G401 (cell line): ENCODE results near the gene FAM171A2. TPM values are rescaled to one million over a fixed set of nuclear protein-coding genes. Genes with fewer than 3 reads are reported as not detected.
A peak's percentile ranks its signal among the peaks of the same experiment; 100 is the strongest.
"Not testable (repeated sequence)": the region's sequence is repeated elsewhere in the genome, so short reads cannot be mapped to it uniquely, and the experiment has no call there.

Experiments used
- DNase-seq: peaks from one replicate; pipeline ENCODE4 v3.0.0-alpha.2; 2015; ENCODE audit warnings: low spot score
- in situ Hi-C: cut with HindIII; loops from 2 replicates; pipeline ENCODE4 v1.10.0; 2016; ENCODE audit warnings: low sequenced_read_pairs, mixed read lengths
- total RNA-seq: library from RNA; depleted of rRNA; stranded (reverse); fragments of >200 nt; shearing (Covaris generic); gene quantifications from 2 replicates; pipeline ENCODE4 v1.2.3, GENCODE V29; 2014

Gene FAM171A2
- total RNA-seq, 1 experiment from 2014 or later: 22.2 TPM

DNA sequence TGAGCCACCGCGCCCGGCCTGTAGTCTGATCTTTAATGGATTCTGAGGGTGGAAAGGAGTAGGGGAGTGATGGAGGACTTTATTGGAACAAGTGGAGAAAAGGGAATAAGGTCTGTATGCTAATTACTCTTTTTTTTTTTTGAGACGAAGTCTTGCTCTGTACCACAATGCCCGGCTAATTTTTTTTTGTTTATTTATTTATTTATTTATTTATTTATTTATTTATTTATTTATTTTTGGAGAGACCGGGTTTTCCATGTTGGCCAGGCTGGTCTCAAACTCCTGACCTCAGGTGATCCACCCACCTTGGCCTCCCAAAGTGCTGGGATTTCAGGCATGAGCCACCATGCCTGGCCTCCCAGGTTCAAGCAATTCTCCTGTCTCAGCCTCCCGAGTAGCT is 34.1 kb downstream of the FAM171A2 start:
- in situ Hi-C loops: loop anchor here (10.0 kb wide), 2 partner anchors 75 to 125 kb away; no protein-coding TSS in a partner anchor
- DNase-seq: not testable (repeated sequence)

DNA sequence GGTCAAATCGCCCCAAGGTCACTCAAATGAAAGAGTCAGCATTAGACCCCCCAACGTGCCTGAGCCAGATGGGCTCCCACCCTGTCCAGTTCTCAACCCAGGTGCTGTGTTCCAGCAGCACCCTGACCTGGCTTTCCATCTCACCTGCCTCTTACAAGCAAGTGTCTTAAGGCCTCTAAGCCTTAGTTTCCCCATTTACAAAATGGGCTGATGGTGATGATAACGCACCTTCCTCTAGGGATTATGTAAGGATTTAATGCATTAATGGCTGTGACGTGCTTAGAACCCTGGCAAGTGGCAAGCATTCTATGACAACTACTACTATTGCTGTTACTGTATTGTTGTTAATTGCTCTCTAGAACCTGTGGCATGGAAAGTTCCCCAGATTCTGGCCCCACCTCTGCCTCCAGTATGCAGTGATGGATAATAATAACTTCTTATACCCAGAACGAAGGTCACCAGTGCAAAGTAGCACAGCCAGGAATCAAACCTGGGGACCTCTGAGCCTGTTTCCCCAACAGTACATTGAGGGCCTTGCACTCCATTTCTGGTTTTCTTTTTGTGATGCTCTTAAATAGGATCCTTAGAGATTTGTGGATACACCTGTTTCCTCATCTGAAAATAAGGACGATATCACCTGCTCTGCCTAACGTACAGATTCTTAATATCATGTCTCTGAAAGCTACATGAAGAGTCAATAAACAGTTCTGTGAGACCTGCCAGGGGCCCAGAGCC is 35.8 kb downstream of the FAM171A2 start:
- DNase-seq: no peak
- in situ Hi-C loops: loop anchor here (10.0 kb wide), 2 partner anchors 73 to 123 kb away; no protein-coding TSS in a partner anchor

- in situ Hi-C loops: loop anchor here (10.0 kb wide), 2 partner anchors 72 to 122 kb away; no protein-coding TSS in a partner anchor
- DNase-seq: peak; percentile 99
These were observed 36.7 kb downstream of the FAM171A2 start for GRCh38 chr17:44326861-44327444.

- peak; percentile 92 for DNase-seq
- in situ Hi-C loops: loop anchor here (10.0 kb wide), 2 partner anchors 70 to 120 kb away; no protein-coding TSS in a partner anchor
These were observed 38.9 kb downstream of the FAM171A2 start, which contains the start of gene SLC25A39 for GRCh38 chr17:44324571-44325275. SLC25A39 (minus strand) TSS chr17:44324823; CDS start chr17:44323562, 1,261 bp downstream.

- no peak for DNase-seq
- in situ Hi-C loops: loop anchor here (10.0 kb wide), 2 partner anchors 69 to 119 kb away; no protein-coding TSS in a partner anchor
These were observed 39.5 kb downstream of the FAM171A2 start for GRCh38 chr17:44324092-44324570.

- in situ Hi-C loops: loop anchor here (10.0 kb wide), 2 partner anchors 69 to 119 kb away; no protein-coding TSS in a partner anchor
- no peak for DNase-seq
These were observed 40.1 kb downstream of the FAM171A2 start for GRCh38 chr17:44323359-44324091.

DNA sequence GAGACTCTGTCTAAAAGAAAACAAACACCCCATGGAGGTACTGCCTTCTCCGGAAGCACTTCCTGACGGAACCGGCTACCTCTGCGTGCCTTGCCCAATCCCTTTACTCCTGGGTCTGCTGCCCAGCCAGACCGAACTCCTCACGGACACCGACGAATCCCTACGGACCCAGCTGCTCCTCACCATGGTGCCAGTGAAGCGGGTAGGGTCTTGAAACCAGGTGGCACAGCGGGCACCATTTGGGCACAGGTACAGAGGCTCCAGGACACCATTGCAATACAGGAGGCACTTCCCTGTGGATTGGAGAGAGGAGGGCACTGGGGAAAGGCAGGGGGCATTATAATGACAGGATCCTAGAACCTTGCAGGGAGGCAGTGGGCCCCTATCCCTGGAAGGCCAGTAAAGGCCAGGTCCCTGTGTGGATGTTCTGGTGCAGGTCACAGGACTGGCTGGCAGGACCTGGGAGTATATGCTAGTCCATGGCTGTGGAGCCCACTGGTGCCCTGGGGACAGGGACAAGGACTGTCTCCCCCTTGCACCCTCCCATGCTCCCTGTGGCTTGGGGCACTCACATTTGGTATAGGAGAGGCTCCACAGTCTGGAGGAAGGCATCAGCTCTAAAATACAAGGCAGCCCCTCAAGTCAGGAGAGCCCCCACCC is 41.3 kb downstream of the FAM171A2 start:
- no peak for DNase-seq

DNA sequence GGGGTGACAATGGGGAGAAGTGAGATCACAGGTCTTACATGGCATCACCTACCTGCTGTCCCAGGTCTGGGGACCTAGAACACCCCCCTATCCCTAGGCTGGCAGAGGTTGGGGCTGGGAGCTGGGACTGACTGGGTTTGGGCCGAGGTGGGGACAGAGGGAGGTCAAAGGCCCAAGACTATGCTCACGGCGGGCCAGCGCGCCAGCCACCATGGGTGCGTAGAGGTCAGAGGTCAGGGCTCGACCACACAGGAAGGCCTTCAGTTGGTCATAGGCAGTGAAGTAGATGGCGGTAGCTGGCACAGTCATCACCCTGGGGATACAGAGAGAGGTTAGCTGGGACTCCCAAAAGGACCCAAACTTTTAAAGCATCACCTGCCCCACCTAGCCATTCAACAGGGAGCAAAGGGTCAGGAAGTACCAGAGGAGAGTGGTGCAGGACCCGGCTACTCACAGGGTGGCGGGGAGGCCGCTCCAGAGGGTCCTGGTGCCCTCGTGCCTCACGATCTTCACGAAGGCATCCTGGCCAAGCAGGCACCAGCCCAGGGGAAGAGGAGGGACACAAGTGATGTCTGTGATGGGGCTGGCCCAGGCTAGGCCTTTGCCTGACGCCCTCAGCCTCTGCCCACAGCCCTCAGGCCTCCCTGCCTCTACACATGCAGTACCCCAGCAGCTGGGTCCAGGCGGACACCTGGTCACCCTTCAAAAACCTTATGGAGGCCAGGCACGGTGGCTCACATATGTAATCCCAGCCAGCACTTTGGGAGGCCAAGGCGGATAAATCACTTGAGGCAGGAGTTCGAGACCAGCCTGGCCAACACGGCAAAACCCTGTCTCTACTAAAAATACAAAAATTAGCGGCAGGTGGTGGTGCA is 42.2 kb downstream of the FAM171A2 start:
- in situ Hi-C loops: loop anchor here (10.0 kb wide), 2 partner anchors 67 to 117 kb away; no protein-coding TSS in a partner anchor
- no peak for DNase-seq

More for the DNA sequence above, 41.3 kb downstream of the FAM171A2 start:
- in situ Hi-C loops: loop anchor here (10.0 kb wide), 2 partner anchors 68 to 118 kb away; no protein-coding TSS in a partner anchor

- DNase-seq: no peak
- in situ Hi-C loops: loop anchor here (10.0 kb wide), 2 partner anchors 65 to 115 kb away; no protein-coding TSS in a partner anchor
These were observed 43.6 kb downstream of the FAM171A2 start for GRCh38 chr17:44320066-44320465.

DNA sequence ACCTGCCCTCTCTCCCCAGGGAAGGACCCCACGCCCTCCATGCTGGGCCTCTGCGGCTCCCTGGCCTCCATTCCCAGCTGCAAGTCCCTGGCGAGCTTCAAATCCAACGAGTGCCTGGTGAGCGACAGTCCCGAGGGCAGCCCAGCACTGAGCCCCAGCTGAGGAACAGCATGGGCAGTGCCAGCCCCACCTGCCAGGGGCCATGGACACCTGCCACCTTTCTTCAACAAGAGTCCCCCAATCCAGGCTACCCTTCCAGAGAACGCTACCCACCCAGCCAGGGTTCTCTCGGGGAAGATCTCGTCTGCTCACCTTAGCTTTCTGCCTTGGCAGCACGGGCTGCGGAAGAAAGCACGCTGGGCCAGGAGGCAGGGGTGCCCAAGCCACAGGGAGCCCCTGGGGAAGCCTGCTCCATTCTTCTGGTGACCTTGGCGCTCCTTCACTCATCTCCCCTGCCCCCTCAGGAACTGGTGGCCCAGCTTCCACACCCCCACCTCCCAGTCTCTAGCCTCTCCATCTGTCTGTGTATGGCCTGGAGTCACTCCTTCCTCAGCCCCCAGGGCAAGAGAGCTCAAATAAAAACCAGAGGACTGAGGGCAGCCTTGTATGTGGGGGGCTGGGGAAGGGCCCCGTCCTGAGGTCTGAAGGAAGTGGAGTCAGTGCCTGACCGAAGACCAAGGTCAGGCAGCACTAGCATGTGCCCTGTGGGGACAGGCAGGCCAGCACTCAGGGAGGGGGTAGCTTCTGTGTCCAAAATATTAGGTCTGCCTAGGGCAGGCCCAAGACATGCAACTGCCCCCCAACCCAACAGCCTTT is 45.4 kb downstream of the FAM171A2 start:
- DNase-seq: no peak

DNA sequence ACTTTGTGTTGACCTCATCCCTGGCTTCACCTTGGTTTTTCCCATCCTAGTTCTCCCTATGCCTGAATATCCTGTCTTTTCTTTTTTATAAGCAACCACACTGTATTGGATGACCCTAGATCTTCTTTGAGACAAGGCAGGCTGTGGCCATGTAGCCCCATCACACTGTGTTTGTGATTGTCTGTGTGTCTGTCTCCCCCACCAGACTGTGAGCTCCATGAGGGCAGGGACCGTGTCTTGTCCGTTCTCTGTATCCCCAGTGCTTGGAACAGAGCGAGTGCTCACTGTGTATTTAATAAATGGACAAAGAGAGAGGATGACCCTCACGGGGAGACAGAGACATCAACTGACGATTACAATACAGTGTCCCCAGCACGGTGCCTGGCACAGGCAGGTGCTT is 46.1 kb downstream of the FAM171A2 start:
- DNase-seq: no peak
- in situ Hi-C loops: no loop called here

More for the DNA sequence above, 45.4 kb downstream of the FAM171A2 start:
- in situ Hi-C loops: no loop called here

DNA sequence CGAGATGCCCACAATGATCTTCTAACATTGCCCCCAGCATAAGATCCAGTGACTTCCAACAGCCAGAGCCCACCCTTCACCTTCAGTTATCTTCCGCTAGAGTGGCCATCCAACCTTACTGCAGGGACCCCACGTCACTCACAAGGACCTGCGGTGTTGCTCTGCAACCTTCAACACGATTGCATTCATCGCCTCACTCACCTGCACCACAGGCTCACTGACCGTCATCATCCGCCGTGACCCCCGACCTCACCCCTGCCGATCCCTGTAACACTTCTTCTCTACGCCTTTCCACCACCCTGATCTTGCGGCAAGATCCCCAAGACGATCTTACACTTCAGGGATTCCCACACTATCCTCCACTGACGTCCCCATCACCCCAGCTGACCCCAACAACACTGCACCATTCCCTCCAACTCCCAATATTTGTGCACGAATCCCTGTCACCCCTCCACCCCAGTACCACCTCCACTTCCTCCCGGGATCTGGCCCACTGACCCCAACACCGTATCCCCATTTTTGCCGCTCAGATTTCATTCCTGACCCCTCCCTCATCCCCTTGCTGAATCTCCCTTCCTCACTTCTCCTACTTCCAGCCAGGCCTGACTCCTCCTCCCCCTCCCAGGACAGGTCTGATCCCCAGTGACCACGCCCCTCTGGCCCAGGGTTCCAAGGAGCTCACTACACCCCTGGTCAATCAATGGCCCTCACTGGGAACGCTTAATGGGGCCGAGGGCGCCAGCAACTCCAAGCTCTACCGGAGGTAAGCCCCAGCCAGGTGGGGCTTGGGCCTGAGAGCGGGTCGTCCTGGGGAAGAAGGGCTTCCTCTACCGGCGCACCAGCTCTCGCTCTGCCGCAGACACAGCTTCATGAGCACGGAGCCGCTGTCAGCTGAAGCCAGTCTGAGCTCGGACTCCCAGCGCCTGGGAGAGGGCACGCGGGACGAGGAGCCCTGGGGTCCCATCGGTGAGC is 47.6 kb downstream of the FAM171A2 start:
- in situ Hi-C loops: no loop called here
- DNase-seq: no peak

DNA sequence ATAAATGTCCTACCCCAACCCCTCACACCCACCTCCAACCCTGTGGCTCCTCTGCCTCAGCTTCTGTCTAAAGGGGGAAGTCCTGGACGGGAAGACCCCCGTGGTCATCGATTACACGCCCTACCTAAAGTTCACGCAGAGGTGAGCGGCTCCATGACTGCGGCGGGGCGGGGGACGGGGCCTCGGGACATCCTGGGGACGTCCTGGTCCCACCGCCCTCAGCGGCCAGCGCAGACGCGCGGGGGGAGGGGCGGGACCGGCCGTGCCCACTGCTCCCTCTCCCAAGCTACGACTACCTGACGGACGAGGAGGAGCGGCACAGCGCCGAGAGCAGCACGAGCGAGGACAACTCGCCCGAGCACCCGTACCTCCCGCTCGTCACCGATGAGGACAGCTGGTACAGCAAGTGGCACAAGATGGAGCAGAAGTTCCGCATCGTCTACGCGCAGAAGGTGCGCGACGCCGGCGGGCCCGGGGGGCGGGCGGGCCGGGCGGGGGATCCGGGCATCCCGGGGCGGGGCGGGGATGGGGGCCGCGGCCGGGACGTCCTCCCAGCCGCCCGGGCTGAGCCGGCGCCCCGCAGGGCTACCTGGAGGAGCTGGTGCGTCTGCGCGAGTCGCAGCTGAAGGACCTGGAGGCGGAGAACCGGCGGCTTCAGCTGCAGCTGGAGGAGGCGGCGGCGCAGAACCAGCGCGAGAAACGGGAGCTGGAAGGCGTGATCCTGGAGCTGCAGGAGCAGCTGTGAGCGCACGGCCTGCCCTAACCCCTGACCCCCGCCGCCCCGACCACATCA is 48.6 kb downstream of the FAM171A2 start:
- DNase-seq: peak; percentile 43
- in situ Hi-C loops: no loop called here

- in situ Hi-C loops: no loop called here
- no peak for DNase-seq
These were observed 49.2 kb downstream of the FAM171A2 start for GRCh38 chr17:44314524-44314868.

- in situ Hi-C loops: no loop called here
- no peak for DNase-seq
These were observed 49.6 kb downstream of the FAM171A2 start for GRCh38 chr17:44314031-44314430.
